Thoracic aorta (tissue), 2 donors: ENCODE data around the gene UNC5B. TPM values are rescaled to one million over a fixed set of nuclear protein-coding genes. Genes with fewer than 3 reads are reported as not detected.

Source experiments
- ATAC-seq: fragments of 150-250 bp; one replicate; pipeline ENCODE4 v1.8.0; 2017; ENCODE audit warnings: low read depth; ENCODE audit not compliant: insufficient number of reproducible peaks, low FRiP score
- DNase-seq: peaks from one replicate; pipeline ENCODE4 v3.0.0-alpha.2; 2020; ENCODE audit warnings: low spot score
- H3K27ac ChIP-seq, 2 donors: fragments of 200-600 bp; sonication (generic); 1 replicate in 1 of 2; 2 replicates in 1 of 2; pipeline ENCODE4 v1.5.1; 2016; ENCODE audit warnings: mild to moderate bottlenecking in 2 of 2, moderate library complexity in 2 of 2
- H3K27me3 ChIP-seq: fragments of 200-600 bp; sonication (generic); replicated peaks from 2 replicates; pipeline ENCODE4 v1.6.0; 2016; ENCODE audit warnings: mild to moderate bottlenecking; ENCODE audit not compliant: insufficient read depth
- H3K36me3 ChIP-seq: fragments of 200-600 bp; sonication (generic); one replicate; pipeline ENCODE4 v1.5.1; 2016
- H3K4me1 ChIP-seq, 2 donors: fragments of 200-600 bp; sonication (generic); 1 replicate in 1 of 2; 2 replicates in 1 of 2; pipeline versions ENCODE4 v1.5.1 to v1.6.0; 2016; ENCODE audit warnings: low read depth in 2 of 2, mild to moderate bottlenecking in 1 of 2; ENCODE audit not compliant: control insufficient read depth in 1 of 2
- H3K4me3 ChIP-seq: fragments of 200-600 bp; sonication (generic); 2 replicates; pipeline ENCODE4 v1.5.1; 2016; ENCODE audit warnings: mild to moderate bottlenecking
- H3K9me3 ChIP-seq: fragments of 200-600 bp; sonication (generic); 2 replicates; pipeline ENCODE4 v1.5.1; 2016
- CTCF ChIP-seq: fragments of 200-600 bp; sonication (generic); IDR thresholded peaks from one replicate; pipeline ENCODE4 v1.5.1; 2019; ENCODE audit warnings: antibody characterized with exemption
- total RNA-seq, 2 donors: library from RNA; depleted of rRNA; stranded (reverse); fragments of >200 nt; gene quantifications; one replicate each; pipeline versions ENCODE4 v1.1.0 to v1.2.3, GENCODE V29; 2016

Gene UNC5B
- total RNA-seq, 2 donors from 2014 or later, result 18.3 to 24.2 TPM

GRCh38 chr10:71280825-71281224 is 68.5 kb downstream of the UNC5B start:
- Histone ChIP-seq H3K9me3 (no peaks in the 10 kb centered on the region), H3K27ac (no peak overlapping the region), H3K27me3 (no peaks in the 10 kb centered on the region), H3K4me3 (no peak overlapping the region), H3K36me3 (no peaks in the 10 kb centered on the region), H3K4me1 (no peaks in the 10 kb centered on the region)
- ATAC-seq (no peak), DNase-seq (no peak)
- no peak for TF ChIP-seq CTCF

- H3K27me3 ChIP-seq, result no peaks in the 10 kb centered on the region
- no peak overlapping the region for H3K4me3 ChIP-seq
- no peak overlapping the region for H3K27ac ChIP-seq
- DNase-seq (no peak), ATAC-seq (no peak)
- no peak for TF ChIP-seq CTCF
- H3K4me1 ChIP-seq, result no peaks in the 10 kb centered on the region
- no peaks in the 10 kb centered on the region for H3K9me3 ChIP-seq
- H3K36me3 ChIP-seq, result no peaks in the 10 kb centered on the region
These were observed 69.4 kb downstream of the UNC5B start for GRCh38 chr10:71281646-71282322.

- Histone ChIP-seq H3K27me3 (no peaks in the 10 kb centered on the region), H3K4me1 (no peaks in the 10 kb centered on the region), H3K27ac (no peak overlapping the region), H3K4me3 (no peak overlapping the region), H3K9me3 (no peaks in the 10 kb centered on the region), H3K36me3 (no peaks in the 10 kb centered on the region)
- ATAC-seq (no peak), DNase-seq (no peak)
- TF ChIP-seq CTCF, result no peak
These were observed 69.9 kb downstream of the UNC5B start for GRCh38 chr10:71282323-71282680.

GRCh38 chr10:71283410-71283809 is 71.0 kb downstream of the UNC5B start:
- H3K27me3 ChIP-seq, result no peaks in the 10 kb centered on the region
- H3K36me3 ChIP-seq, result no peaks in the 10 kb centered on the region
- H3K27ac ChIP-seq, result no peak overlapping the region
- H3K4me3 ChIP-seq, result no peak overlapping the region
- no peak for DNase-seq
- H3K4me1 ChIP-seq, result no peaks in the 10 kb centered on the region
- no peak for ATAC-seq
- no peaks in the 10 kb centered on the region for H3K9me3 ChIP-seq
- no peak for TF ChIP-seq CTCF

- H3K36me3 ChIP-seq, result no peaks in the 10 kb centered on the region
- no peak for ATAC-seq
- no peak for TF ChIP-seq CTCF
- no peak overlapping the region for H3K4me3 ChIP-seq
- H3K27me3 ChIP-seq, result no peaks in the 10 kb centered on the region
- no peak for DNase-seq
- no peak overlapping the region for H3K27ac ChIP-seq
- H3K9me3 ChIP-seq, result no peaks in the 10 kb centered on the region
- no peaks in the 10 kb centered on the region for H3K4me1 ChIP-seq
These were observed 71.5 kb downstream of the UNC5B start for GRCh38 chr10:71283876-71284275.
